HG02884 (cell line): ENCODE results near the gene GLRA3.

Experiments used
- ATAC-seq: cut with Tn5 transposase; IDR thresholded peaks from one replicate; pipeline ENCODE4 v1.9.1; 2021; ENCODE audit warnings: mild to moderate bottlenecking, moderate library complexity; ENCODE audit not compliant: unreplicated experiment

GLRA3 gene

GRCh38 chr4:174604198-174604597 is 224.8 kb downstream of the GLRA3 start:
- no peak for ATAC-seq

DNA sequence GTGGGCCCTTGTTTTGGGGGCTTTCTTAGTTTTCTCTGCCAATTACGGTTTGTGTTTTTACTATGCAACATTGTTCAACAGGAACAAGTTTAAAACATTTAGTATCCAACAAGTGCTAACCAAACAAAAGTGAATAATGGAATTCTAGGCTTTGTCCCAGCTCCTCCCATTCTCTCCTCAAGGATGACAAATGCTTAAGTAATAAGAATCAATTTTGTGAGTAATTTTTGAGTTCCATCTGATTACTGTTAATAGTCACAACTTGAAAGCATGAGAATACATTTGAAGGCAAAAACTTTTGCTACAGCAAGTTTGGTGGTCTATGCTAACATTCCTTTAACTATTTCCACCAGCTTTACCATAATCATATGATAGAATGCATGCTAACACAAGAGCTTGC is 228.7 kb downstream of the GLRA3 start:
- no peak for ATAC-seq

GRCh38 chr4:174598800-174599199 is 230.2 kb downstream of the GLRA3 start:
- ATAC-seq: no peak

DNA sequence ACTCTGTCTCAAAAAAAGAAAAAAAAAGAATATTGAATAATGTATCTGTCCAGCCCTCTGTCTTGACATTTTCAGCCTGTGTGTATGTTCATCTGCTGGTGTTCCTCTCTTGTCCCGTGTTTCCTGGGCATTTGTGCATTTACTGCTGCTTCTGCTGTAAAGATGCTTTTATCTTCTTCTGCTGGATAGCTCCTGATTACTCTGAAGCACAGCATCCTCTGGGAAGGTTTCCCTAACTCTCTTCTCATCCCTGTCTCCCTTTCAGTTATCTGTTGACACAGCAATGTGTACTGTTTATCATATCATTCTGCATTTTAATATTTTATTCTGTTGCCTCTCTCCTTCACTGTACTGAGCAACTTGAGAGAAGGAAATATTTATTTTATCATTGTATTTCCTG is 232.5 kb downstream of the GLRA3 start:
- no peak for ATAC-seq

- no peak for ATAC-seq
Measured at GRCh38 chr4:174595141-174595929, 233.7 kb downstream of the GLRA3 start.

DNA sequence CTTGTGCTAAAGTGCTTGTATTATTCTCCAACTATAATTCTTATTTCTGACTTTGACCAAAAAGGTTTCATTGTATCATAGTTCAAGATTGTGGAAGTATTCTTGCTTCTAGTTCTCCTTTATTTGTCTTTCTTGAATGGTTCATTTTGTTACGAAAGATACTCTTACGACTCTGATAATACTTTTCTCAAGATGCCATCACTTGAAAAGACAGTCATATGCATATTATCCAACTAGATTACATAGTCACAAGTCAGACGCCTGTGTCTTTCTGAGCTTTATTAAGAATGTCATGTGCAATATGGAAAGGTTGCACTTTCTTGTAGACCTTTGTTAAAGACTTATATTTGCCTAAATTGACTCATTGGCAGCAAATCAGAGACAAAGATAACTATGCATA is 235.3 kb downstream of the GLRA3 start:
- no peak for ATAC-seq

- ATAC-seq: no peak
Measured at GRCh38 chr4:174592985-174593335, 236.1 kb downstream of the GLRA3 start.

- ATAC-seq: no peak
Measured at GRCh38 chr4:174592256-174592984, 236.6 kb downstream of the GLRA3 start.

DNA sequence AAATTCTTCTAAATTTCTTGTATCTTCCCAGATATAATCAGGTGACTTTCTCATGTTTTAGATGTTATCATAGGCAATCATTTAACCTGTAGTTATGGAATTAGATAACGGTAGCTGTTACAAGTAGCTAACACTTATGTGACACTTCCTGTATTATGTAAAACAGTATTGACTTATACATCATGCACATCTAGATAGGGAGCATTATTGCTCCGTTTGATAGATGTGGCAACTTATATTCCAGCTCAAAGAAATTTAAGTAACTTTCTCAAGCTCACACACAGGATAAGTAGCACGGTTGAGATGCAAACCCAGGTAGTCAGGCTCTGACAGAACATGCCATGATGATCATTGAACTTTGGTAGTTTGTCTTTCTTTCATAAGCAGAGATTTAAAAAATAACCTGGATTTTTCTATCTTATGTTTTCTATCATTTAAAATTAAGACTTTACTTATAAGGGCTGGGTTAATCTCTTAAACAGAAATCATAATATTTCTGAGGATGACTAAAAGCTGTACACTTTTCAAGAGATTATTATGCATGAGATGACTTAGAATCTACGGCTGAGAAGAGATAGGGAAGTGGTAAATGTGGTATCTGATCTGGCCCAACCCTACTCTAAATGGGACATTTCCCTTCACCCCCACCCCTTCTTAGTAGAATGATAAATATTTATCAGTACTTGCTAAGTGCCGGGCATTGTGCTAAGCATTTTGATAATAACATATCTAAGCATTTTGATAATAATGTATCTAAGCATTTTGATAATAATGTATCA is 237.6 kb downstream of the GLRA3 start:
- peak; percentile 84 for ATAC-seq

DNA sequence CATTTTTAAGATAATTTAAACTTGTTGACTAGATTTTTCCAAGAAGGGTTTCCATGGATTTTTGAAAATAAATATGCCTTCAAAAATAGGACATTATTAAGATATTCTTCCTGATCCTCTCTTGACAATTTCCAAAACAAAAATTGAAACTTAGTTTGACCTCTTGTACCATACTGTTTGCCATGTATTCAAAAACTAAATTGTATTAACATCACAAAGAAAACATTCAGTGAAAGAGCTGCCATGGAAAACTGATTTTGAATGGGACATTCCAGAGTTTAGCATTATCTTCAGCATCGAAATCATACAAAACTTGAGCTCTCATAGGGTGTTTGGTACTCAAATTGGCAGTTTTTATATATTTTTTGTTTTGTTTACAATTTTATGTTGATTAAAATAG is 238.7 kb downstream of the GLRA3 start:
- ATAC-seq: no peak
